Fibroblast of the conjunctiva (primary cell): ENCODE data around the gene KLHL29.

Experiments
- DNase-seq: peaks from one replicate; pipeline ENCODE4 v3.0.0-alpha.2; 2010; ENCODE audit warnings: low read depth

The KLHL29 gene

GRCh38 chr2:23495661-23496114, 110.7 kb downstream of the KLHL29 start:
- DNase-seq: no peak

- no peak for DNase-seq
Observed at GRCh38 chr2:23496456-23496855, 111.5 kb downstream of the KLHL29 start.

GRCh38 chr2:23497063-23497462, 112.1 kb downstream of the KLHL29 start:
- DNase-seq: no peak

GRCh38 chr2:23497536-23497935, 112.6 kb downstream of the KLHL29 start:
- DNase-seq: no peak

- DNase-seq: no peak
Observed at GRCh38 chr2:23498943-23499342, 114.0 kb downstream of the KLHL29 start.

GRCh38 chr2:23499439-23499838, 114.5 kb downstream of the KLHL29 start:
- DNase-seq: no peak

- DNase-seq: no peak
Observed at GRCh38 chr2:23500836-23501235, 115.9 kb downstream of the KLHL29 start.

GRCh38 chr2:23502096-23502495, 117.1 kb downstream of the KLHL29 start:
- DNase-seq: no peak

GRCh38 chr2:23503097-23503496, 118.1 kb downstream of the KLHL29 start:
- DNase-seq: no peak

- DNase-seq: no peak
Observed at GRCh38 chr2:23503682-23504081, 118.7 kb downstream of the KLHL29 start.

- DNase-seq: no peak
Observed at GRCh38 chr2:23504591-23504990, 119.6 kb downstream of the KLHL29 start.

- no peak for DNase-seq
Observed at GRCh38 chr2:23505218-23505983, 120.4 kb downstream of the KLHL29 start.

GRCh38 chr2:23505984-23506380, 121.0 kb downstream of the KLHL29 start:
- no peak for DNase-seq

GRCh38 chr2:23506531-23507266, 121.7 kb downstream of the KLHL29 start:
- DNase-seq: no peak

GRCh38 chr2:23507267-23508065, 122.5 kb downstream of the KLHL29 start:
- no peak for DNase-seq

GRCh38 chr2:23508066-23508390, 123.0 kb downstream of the KLHL29 start:
- DNase-seq: no peak

- DNase-seq: no peak
Observed at GRCh38 chr2:23509103-23509502, 124.1 kb downstream of the KLHL29 start.

GRCh38 chr2:23509596-23510292, 124.8 kb downstream of the KLHL29 start:
- no peak for DNase-seq

- no peak for DNase-seq
Observed at GRCh38 chr2:23510471-23510870, 125.5 kb downstream of the KLHL29 start.

- DNase-seq: no peak
Observed at GRCh38 chr2:23512778-23513177, 127.8 kb downstream of the KLHL29 start.

- DNase-seq: no peak
Observed at GRCh38 chr2:23513245-23513871, 128.4 kb downstream of the KLHL29 start.
